Caco-2 (cell line): ENCODE measurements around the gene DDOST. TPM values are rescaled to one million over a fixed set of nuclear protein-coding genes. Genes with fewer than 3 reads are reported as not detected.
A peak's percentile ranks its signal among the peaks of the same experiment; 100 is the strongest.

Experiments
- BruUV-seq: library from RNA; stranded (reverse); fragments of 400-500 nt; replicated peaks from 2 replicates; lab custom pipeline; 2021; lab: Mats Ljungman, UMichigan
- CTCF ChIA-PET: fragments of 300-600 bp; sonication (Branson Sonifier 250); formaldehyde crosslinking; loops from one replicate; lab custom pipeline; 2022; ENCODE audit warnings: antibody characterized with exemption; lab: Charles Lee
- POLR2A ChIA-PET: fragments of 300-600 bp; sonication (Branson Sonifier 250); formaldehyde crosslinking; loops from one replicate; lab custom pipeline; 2022; ENCODE audit warnings: antibody characterized with exemption; lab: Charles Lee
- DNase-seq, 2 experiments: peaks; one replicate each; pipeline versions ENCODE4 v3.0.0 to v3.0.0-alpha.2; 2020 to 2022
- H3K27me3 ChIP-seq: replicated peaks from 2 replicates; pipeline ENCODE4 v1.6.0; 2011; ENCODE audit warnings: low read length; ENCODE audit not compliant: control insufficient read depth, insufficient read depth
- H3K36me3 ChIP-seq: 2 replicates; pipeline ENCODE4 v1.5.1; 2011; ENCODE audit warnings: low read length; ENCODE audit not compliant: control insufficient read depth, insufficient read depth
- H3K4me1 ChIP-seq: fragments of 250-450 bp; sonication (Bioruptor Pico); 2 replicates; pipeline ENCODE4 v1.5.1; 2020; ENCODE audit warnings: mild to moderate bottlenecking
- H3K4me3 ChIP-seq: 2 replicates; pipeline ENCODE4 v1.5.1; 2011; ENCODE audit warnings: low read depth, mild to moderate bottlenecking, control low read depth, low read length
- H3K9me3 ChIP-seq: fragments of 250-450 bp; sonication (Bioruptor Pico); 2 replicates; pipeline ENCODE4 v1.5.1; 2020; ENCODE audit warnings: mild to moderate bottlenecking, moderate library complexity
- H3K27ac Mint-ChIP-seq: one replicate; pipeline ENCODE4 v1.8.0; 2022; ENCODE audit warnings: mixed read lengths; ENCODE audit not compliant: unreplicated experiment
- H3K27me3 Mint-ChIP-seq: one replicate; pipeline ENCODE4 v1.8.0; 2022; ENCODE audit warnings: mixed read lengths; ENCODE audit not compliant: insufficient read depth, unreplicated experiment
- H3K36me3 Mint-ChIP-seq: one replicate; pipeline ENCODE4 v1.8.0; 2022; ENCODE audit warnings: mild to moderate bottlenecking, mixed read lengths; ENCODE audit not compliant: insufficient read depth, unreplicated experiment
- H3K4me1 Mint-ChIP-seq: one replicate; pipeline ENCODE4 v1.8.0; 2022; ENCODE audit warnings: low read depth, mixed read lengths; ENCODE audit not compliant: unreplicated experiment
- H3K4me3 Mint-ChIP-seq: one replicate; pipeline ENCODE4 v1.8.0; 2022; ENCODE audit warnings: mild to moderate bottlenecking, moderate library complexity, mixed read lengths; ENCODE audit not compliant: unreplicated experiment
- H3K9me3 Mint-ChIP-seq: one replicate; pipeline ENCODE4 v1.8.0; 2022; ENCODE audit warnings: mixed read lengths; ENCODE audit not compliant: unreplicated experiment
- intact Hi-C: fragments of 100-400 bp; cut with micrococcal nuclease; formaldehyde crosslinking; loops from one replicate; pipeline ENCODE4 v1.10.0; 2022; ENCODE audit not compliant: unreplicated experiment
- total RNA-seq: library from RNA; stranded (reverse); gene quantifications from 2 replicates; pipeline ENCODE4 v1.2.3, GENCODE V29; 2022
- TF ChIP-seq, protein P1 (sequence below), 2 experiments: fragments of 200-600 bp in 1 of 2; IDR thresholded peaks; 1 replicate in 1 of 2; 2 replicates in 1 of 2; pipeline versions ENCODE4 v1.5.1 to v1.8.0; 2011 to 2022; ENCODE audit warnings: antibody characterized with exemption in 1 of 2, control low read depth in 1 of 2, inconsistent platforms in 1 of 2, low read depth in 1 of 2, low read length in 1 of 2, mild to moderate bottlenecking in 1 of 2, moderate library complexity in 1 of 2; ENCODE audit not compliant: insufficient read depth in 1 of 2, severe bottlenecking in 1 of 2, unreplicated experiment in 1 of 2

The DDOST gene
- total RNA-seq, 1 experiment from 2014 or later = 339 TPM

DNA sequence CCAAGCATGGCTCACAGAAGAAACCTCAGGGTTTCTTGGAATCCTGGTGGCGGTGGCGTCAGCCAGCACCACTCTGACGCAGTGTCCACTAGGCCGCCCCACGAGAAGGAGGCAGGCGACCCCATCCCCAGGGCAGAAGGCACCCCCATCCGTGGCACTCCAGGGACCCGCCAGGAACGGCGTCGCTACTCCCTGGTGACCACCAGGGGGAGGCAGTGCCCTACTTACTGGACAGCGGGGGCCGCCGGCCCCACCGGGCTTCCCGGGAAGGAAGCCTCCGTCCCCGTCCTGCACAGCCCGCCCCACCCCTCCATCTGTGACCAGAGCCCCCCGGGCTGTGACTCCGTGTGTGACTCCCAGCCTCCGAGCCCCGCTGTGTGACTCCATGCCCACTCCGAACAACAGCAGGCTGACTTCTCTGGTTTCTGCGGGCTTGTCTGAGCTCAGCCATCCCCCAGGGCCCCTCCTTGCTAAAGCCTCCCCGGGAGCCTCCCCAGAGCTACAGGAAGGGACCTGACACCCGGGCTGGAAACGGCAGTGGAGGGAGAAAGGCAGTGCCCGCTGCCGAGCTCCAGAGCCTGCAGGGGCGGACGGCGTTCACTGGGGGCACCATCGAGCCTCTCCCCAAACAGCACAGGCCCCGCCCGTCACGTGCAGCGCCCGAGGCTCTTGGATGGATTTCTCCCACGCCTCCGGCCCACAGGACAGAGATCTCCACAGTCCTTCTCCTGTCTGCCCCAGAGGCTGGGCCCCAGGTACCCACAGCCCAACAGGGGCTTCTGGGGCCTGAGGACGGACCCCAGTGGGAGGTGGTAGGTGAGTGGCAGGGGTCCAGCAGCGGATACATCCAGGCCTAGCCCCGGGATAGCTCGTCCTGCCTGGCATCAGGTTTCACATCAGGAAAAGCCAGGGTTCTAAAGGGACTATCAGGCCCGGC, 35.5 kb upstream of the DDOST start:
- CTCF ChIA-PET = interaction anchor here (0.5 to 1.4 kb wide), 26 partner anchors 9 to 866 kb away, joined by 3 to 49 read pairs (median 4); partner anchors contain the start of genes DDOST, KIF17 and MUL1
- Mint-ChIP-seq H3K4me1 (peaks cover 12% of the 10 kb centered on the region), H3K4me3 (peak overlapping the region; percentile 88), H3K27ac (peak overlapping the region; percentile 77), H3K36me3 (peaks cover 18% of the 10 kb centered on the region), H3K9me3 (no peaks in the 10 kb centered on the region), H3K27me3 (no peaks in the 10 kb centered on the region)
- no peaks in the 10 kb centered on the region for H3K36me3 ChIP-seq
- DNase-seq = peak; percentile 90 to 91
- intact Hi-C loops = loop anchor here (1.0 to 10.0 kb wide), 3 partner anchors 37 to 288 kb away; partner anchors contain the start of gene HP1BP3
- H3K4me3 ChIP-seq = peak overlapping the region; percentile 71
- no TSS peak for BruUV-seq
- POLR2A ChIA-PET = interaction anchor here (0.6 to 1.4 kb wide), 4 partner anchors 21 to 499 kb away, joined by 3 to 7 read pairs (median 4); partner anchors contain the start of genes HP1BP3 and KIF17
- no peaks in the 10 kb centered on the region for H3K27me3 ChIP-seq
- peaks cover 18% of the 10 kb centered on the region for H3K4me1 ChIP-seq
- TF ChIP-seq, protein P1, sequence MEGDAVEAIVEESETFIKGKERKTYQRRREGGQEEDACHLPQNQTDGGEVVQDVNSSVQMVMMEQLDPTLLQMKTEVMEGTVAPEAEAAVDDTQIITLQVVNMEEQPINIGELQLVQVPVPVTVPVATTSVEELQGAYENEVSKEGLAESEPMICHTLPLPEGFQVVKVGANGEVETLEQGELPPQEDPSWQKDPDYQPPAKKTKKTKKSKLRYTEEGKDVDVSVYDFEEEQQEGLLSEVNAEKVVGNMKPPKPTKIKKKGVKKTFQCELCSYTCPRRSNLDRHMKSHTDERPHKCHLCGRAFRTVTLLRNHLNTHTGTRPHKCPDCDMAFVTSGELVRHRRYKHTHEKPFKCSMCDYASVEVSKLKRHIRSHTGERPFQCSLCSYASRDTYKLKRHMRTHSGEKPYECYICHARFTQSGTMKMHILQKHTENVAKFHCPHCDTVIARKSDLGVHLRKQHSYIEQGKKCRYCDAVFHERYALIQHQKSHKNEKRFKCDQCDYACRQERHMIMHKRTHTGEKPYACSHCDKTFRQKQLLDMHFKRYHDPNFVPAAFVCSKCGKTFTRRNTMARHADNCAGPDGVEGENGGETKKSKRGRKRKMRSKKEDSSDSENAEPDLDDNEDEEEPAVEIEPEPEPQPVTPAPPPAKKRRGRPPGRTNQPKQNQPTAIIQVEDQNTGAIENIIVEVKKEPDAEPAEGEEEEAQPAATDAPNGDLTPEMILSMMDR (IDR thresholded peaks at IDR 0.05; ENCODE audit: insufficient read depth in 1 of 2, low read depth in 1 of 2, low read length in 1 of 2, severe bottlenecking in 1 of 2, unreplicated experiment in 1 of 2) = peak; percentile 90 to 96
- H3K9me3 ChIP-seq = no peaks in the 10 kb centered on the region

DNA sequence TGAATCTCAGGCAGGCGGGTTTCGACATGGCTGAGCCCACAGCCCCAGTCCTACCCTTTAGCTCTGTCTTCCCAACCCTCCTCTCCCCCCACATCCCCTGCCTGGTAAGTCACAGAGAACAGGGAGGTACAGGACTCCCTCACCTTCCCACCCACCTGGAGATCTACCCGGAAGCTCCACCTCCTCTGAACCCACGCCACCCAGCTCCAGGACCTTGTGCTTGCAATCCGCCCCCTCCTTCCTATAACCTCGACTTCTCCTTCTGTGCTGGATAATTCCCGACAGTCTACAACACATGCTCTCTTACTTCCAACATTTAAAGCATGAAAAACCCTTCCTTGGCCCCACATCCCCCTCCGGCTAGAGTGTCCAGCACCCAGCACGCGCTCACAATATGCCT, 34.3 kb upstream of the DDOST start:
- peaks cover 13% of the 10 kb centered on the region for H3K4me1 ChIP-seq
- DNase-seq = no peak
- ChIA-PET POLR2A (no interaction called here), CTCF (interaction anchor here (0.7 kb wide), 1 partner anchor 32 kb away, joined by 3 read pairs; no protein-coding TSS in a partner anchor)
- TF ChIP-seq, protein P1 (IDR thresholded peaks at IDR 0.05; ENCODE audit: insufficient read depth in 1 of 2, low read depth in 1 of 2, low read length in 1 of 2, severe bottlenecking in 1 of 2, unreplicated experiment in 1 of 2) = no peak
- H3K4me1 Mint-ChIP-seq = peaks cover 12% of the 10 kb centered on the region
- no peaks in the 10 kb centered on the region for H3K9me3 ChIP-seq
- no peaks in the 10 kb centered on the region for H3K9me3 Mint-ChIP-seq
- no TSS peak for BruUV-seq
- H3K36me3 ChIP-seq = no peaks in the 10 kb centered on the region
- intact Hi-C loops = loop anchor here (10.0 kb wide), 2 partner anchors 89 to 289 kb away; partner anchors contain the start of gene HP1BP3
- H3K36me3 Mint-ChIP-seq = peaks cover 18% of the 10 kb centered on the region
- no peaks in the 10 kb centered on the region for H3K27me3 ChIP-seq
- no peak overlapping the region for H3K27ac Mint-ChIP-seq
- no peaks in the 10 kb centered on the region for H3K27me3 Mint-ChIP-seq
- H3K4me3 Mint-ChIP-seq = no peak overlapping the region
- no peak overlapping the region for H3K4me3 ChIP-seq

DNA sequence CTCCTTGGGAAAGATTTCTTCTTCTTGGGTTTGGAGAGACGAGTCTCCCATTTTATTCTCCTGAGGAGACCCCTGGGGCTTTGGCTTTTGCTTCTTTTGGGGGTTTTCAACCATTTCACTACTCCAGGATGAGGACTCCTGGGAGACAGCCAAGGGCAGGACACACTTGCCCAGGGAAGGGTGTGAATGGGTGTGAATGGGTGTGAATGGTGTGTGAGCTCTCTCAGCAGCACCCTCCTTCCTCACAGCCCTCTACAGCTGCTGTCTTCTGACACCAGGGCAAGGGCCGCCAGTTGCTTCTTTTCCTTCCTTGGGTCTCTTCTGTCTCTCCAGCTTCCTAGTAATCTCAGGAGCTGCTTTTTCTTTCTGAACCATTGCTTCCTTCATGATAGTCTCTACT, 32.5 kb upstream of the DDOST start:
- Mint-ChIP-seq H3K4me3 (no peak overlapping the region), H3K36me3 (peaks cover 18% of the 10 kb centered on the region), H3K27me3 (no peaks in the 10 kb centered on the region), H3K4me1 (peaks cover 5% of the 10 kb centered on the region), H3K9me3 (no peaks in the 10 kb centered on the region), H3K27ac (no peak overlapping the region)
- no peak overlapping the region for H3K4me3 ChIP-seq
- TF ChIP-seq, protein P1 (IDR thresholded peaks at IDR 0.05; ENCODE audit: insufficient read depth in 1 of 2, low read depth in 1 of 2, low read length in 1 of 2, severe bottlenecking in 1 of 2, unreplicated experiment in 1 of 2) = no peak
- no peaks in the 10 kb centered on the region for H3K9me3 ChIP-seq
- H3K36me3 ChIP-seq = no peaks in the 10 kb centered on the region
- H3K4me1 ChIP-seq = peaks cover 9% of the 10 kb centered on the region
- CTCF ChIA-PET = no interaction called here
- no peaks in the 10 kb centered on the region for H3K27me3 ChIP-seq
- POLR2A ChIA-PET = no interaction called here
- BruUV-seq = no TSS peak
- intact Hi-C loops = loop anchor here (10.0 kb wide), 2 partner anchors 91 to 291 kb away; partner anchors contain the start of gene HP1BP3
- DNase-seq = no peak
